Right atrium auricular region (tissue), 2 donors: Measurements from ENCODE around the gene TCF12. TPM values are rescaled to one million over a fixed set of nuclear protein-coding genes. Genes with fewer than 3 reads are reported as not detected.

ENCODE experiments used
- DNase-seq: peaks from one replicate; pipeline ENCODE4 v3.0.0-alpha.2; 2019; ENCODE audit warnings: low spot score
- H3K27ac ChIP-seq, 2 donors: fragments of 200-600 bp; sonication (generic); 1 replicate in 1 of 2; 2 replicates in 1 of 2; pipeline ENCODE4 v1.5.1; 2016 to 2019
- H3K27me3 ChIP-seq, 2 donors: fragments of 200-600 bp; sonication (generic); one replicate each; pipeline versions ENCODE4 v1.5.1 to v1.6.0; 2017 to 2019
- H3K36me3 ChIP-seq: fragments of 200-600 bp; sonication (generic); one replicate; pipeline ENCODE4 v1.5.1; 2016
- H3K4me1 ChIP-seq, 2 donors: fragments of 200-600 bp; sonication (generic); one replicate each; pipeline versions ENCODE4 v1.5.1 to v1.6.0; 2017 to 2019
- H3K4me3 ChIP-seq, 2 donors: fragments of 200-600 bp; sonication (generic); 1 replicate in 1 of 2; 2 replicates in 1 of 2; pipeline ENCODE4 v1.5.1; 2017 to 2019; ENCODE audit warnings: mild to moderate bottlenecking in 1 of 2, moderate library complexity in 1 of 2
- H3K9me3 ChIP-seq, 2 donors: fragments of 200-600 bp; sonication (generic); one replicate each; pipeline ENCODE4 v1.5.1; 2019
- total RNA-seq, 2 donors: library from RNA; depleted of rRNA; stranded (reverse); fragments of >200 nt; gene quantifications; one replicate each; pipeline ENCODE4 v1.1.0, GENCODE V29; 2016
- TF ChIP-seq, protein P1 (sequence below), 2 donors: fragments of 200-600 bp; sonication (generic); IDR thresholded peaks; one replicate each; pipeline ENCODE4 v1.5.1; 2019; ENCODE audit warnings: antibody characterized with exemption in 2 of 2

Gene TCF12
- total RNA-seq, 2 donors from 2014 or later: 35.2 to 40.0 TPM

DNA sequence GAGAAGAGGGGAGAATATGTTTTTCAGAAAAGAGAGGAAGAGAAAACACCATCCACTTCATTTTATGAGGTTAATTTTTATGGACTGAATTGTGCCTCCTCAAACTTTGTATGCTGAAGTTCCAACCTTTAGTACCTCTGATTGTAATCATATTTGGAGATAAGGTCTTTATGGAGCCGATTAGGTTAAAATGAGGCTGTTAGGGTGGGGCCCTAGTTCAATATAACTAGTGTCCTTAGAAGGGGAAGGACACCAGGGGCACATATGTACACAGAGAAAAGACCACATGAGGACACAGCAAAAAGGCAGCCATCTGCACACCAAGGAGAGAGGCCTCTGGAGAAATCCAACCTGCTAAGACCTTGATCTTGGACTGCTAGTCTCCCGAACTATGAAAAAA, 38.9 kb upstream of the TCF12 start:
- no peak for DNase-seq
- Histone ChIP-seq H3K4me3 (no peak overlapping the region), H3K9me3 (no peaks in the 10 kb centered on the region), H3K4me1 (no peaks in the 10 kb centered on the region), H3K36me3 (no peaks in the 10 kb centered on the region), H3K27me3 (no peaks in the 10 kb centered on the region), H3K27ac (no peak overlapping the region)
- TF ChIP-seq, protein P1, sequence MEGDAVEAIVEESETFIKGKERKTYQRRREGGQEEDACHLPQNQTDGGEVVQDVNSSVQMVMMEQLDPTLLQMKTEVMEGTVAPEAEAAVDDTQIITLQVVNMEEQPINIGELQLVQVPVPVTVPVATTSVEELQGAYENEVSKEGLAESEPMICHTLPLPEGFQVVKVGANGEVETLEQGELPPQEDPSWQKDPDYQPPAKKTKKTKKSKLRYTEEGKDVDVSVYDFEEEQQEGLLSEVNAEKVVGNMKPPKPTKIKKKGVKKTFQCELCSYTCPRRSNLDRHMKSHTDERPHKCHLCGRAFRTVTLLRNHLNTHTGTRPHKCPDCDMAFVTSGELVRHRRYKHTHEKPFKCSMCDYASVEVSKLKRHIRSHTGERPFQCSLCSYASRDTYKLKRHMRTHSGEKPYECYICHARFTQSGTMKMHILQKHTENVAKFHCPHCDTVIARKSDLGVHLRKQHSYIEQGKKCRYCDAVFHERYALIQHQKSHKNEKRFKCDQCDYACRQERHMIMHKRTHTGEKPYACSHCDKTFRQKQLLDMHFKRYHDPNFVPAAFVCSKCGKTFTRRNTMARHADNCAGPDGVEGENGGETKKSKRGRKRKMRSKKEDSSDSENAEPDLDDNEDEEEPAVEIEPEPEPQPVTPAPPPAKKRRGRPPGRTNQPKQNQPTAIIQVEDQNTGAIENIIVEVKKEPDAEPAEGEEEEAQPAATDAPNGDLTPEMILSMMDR (IDR thresholded peaks at IDR 0.05): no peak

DNA sequence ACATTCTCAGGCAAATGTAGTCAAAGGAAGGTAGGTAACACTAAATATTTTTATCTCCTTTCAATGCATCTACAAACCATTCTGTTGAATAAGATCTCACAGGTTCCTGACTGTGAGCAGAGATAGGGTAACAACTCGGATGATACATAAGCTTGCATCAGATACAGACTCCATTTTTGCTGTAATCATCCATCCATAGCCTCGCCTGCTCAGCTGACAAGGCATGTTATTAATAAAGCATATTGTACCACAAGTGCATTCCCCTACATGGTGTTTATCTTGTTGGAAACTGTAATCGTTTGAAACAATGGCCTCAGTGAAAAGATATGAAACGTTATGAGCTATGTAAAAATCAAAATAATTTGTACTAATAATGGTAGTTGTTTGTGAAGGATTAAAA, 35.4 kb upstream of the TCF12 start:
- no peak for DNase-seq
- H3K36me3 ChIP-seq: no peaks in the 10 kb centered on the region
- no peaks in the 10 kb centered on the region for H3K27me3 ChIP-seq

DNA sequence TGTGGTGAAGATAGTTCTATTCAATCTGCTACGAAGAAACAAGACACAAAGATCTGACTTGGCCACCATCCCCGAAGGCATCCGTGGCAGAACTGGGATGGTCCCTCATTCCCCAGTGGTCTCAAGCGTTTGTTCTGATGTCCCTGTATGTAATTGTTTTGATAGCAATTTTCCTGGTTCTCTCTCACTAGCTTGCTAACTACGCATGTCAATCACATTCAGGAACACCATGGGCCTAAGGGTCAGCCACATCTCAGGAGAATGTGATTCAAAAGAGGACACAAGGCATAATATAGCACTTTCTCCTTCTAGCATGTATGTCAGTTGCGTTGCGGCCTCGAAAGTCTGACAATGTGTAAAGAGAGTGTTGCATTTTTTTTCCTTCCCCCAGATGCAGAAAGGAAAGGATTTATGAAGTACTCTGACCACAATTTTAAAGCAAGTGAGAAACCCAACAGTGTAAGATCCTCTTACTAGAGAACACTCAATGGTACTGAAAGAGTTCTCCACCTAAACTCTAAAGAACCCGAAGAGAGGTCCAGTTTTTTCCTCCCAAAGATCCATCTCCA, 32.0 kb upstream of the TCF12 start:
- Histone ChIP-seq H3K9me3 (no peaks in the 10 kb centered on the region), H3K27me3 (no peaks in the 10 kb centered on the region), H3K4me1 (peaks cover 0 to 19% of the 10 kb centered on the region in 2 donors), H3K4me3 (peak overlapping the region; percentile 66 to 78), H3K27ac (peak overlapping the region; percentile 97 to 98), H3K36me3 (no peaks in the 10 kb centered on the region)
- TF ChIP-seq, protein P1 (IDR thresholded peaks at IDR 0.05): no peak
- DNase-seq: no peak

More for the DNA sequence above, 35.4 kb upstream of the TCF12 start:
- Histone ChIP-seq H3K4me3 (no peak overlapping the region), H3K4me1 (peaks cover 0 to 13% of the 10 kb centered on the region in 2 donors), H3K27ac (no peak overlapping the region), H3K9me3 (no peaks in the 10 kb centered on the region)
- TF ChIP-seq, protein P1 (IDR thresholded peaks at IDR 0.05): no peak

DNA sequence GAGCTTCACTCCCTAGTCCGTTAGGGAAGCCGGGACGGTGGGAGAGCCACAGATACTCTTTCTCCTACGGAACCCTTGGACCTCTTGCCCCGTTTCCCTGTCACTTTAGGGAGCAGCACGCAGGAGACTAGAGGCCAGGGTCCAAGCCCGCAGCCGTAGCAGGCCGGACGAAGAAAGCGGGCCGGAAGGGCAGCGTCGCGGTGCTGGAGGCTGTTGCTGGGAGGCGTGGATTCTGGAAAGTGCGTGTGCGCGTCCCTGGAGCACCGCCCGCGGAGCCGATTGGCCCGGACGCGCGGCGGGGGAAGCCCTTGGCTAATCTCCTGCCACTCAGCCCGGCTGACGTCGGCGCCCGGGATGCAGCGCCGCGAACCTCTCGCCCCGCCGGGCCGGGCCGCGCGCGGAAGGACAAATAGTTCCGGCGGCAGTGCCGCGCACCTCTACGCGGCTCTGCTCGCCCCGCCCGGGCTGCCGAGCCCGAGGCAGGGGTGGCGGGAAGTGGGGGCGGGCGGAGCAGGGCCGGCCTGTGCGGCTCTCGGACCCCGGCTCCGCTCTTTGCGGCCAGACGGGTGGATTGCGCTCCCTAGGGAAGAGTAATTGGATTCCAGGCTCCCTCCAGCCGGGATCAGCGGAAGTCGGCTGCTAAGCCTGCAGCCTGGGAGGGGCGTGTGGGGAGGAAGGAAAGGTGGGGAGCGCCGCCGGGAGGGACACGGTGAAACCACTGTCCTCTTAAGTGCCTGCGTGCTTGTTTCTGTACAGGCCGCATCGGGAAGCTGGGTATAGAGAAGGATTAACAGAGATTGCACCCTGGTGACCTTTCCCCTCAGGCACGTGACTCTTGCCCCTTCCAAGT, 31.3 kb upstream of the TCF12 start:
- DNase-seq: peak; percentile 94
- TF ChIP-seq, protein P1 (IDR thresholded peaks at IDR 0.05): peak in 1 of 2 donors; percentile 20
- H3K36me3 ChIP-seq: no peaks in the 10 kb centered on the region
- H3K4me3 ChIP-seq: peak overlapping the region; percentile 66 to 78
- H3K27me3 ChIP-seq: no peaks in the 10 kb centered on the region
- H3K9me3 ChIP-seq: no peaks in the 10 kb centered on the region
- H3K27ac ChIP-seq: peak overlapping the region; percentile 97 to 98
- H3K4me1 ChIP-seq: peaks cover 0 to 19% of the 10 kb centered on the region in 2 donors

DNA sequence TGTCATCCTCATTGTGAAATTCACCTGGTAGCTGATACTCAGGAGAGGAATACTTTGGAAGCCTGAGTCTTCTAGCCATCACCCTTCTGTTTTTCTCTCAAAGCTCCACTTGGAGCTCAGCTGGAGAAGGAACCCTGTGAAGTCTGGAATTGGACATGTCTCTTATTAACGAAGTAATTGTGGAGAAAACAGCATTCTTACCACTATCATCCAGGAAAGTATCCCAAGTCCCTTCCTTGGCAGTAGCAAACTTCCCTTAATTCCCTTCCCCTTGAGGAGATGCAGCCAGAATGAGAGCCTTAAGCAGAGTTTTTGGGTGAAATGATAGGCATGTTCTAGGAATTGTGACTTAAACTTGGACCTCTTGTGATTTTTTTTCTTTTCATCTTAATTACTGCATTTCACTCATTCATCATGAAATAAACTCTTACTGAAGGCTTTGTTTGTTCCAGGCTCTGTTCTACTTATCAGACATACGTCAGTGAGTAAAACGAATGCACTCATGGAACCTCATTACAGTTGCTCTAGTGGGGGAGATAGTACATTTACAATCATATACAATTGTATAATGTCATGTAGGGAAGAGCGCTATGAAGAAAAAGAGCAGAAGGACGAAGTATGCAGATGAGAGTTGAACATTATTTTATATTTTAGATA, 30.5 kb upstream of the TCF12 start:
- peak overlapping the region; percentile 66 to 78 for H3K4me3 ChIP-seq
- no peaks in the 10 kb centered on the region for H3K36me3 ChIP-seq
- H3K9me3 ChIP-seq: no peaks in the 10 kb centered on the region
- H3K4me1 ChIP-seq: peaks cover 0 to 24% of the 10 kb centered on the region in 2 donors
- no peaks in the 10 kb centered on the region for H3K27me3 ChIP-seq
- H3K27ac ChIP-seq: peak overlapping the region; percentile 97 to 98
- TF ChIP-seq, protein P1 (IDR thresholded peaks at IDR 0.05): no peak
- no peak for DNase-seq
